SKM-1 (cell line): ENCODE data around the gene PLEKHG3.

Experiments used
- DNase-seq: peaks from one replicate; lab custom pipeline; 2025; ENCODE audit not compliant: unreplicated experiment; lab: John Stamatoyannopoulos, UW

Gene PLEKHG3

DNA sequence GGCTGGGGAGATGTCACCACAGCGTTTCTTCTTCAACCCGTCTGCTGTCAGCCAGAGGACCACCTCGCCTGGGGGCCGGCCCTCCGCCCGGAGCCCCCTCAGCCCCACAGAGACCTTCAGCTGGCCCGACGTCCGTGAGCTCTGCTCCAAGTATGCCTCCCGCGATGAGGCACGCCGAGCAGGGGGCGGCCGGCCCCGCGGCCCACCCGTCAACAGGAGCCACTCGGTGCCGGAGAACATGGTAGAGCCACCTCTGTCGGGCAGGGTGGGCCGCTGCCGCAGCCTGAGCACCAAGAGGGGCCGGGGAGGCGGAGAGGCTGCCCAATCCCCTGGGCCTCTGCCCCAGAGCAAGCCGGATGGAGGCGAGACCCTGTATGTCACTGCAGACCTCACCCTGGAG lies 38.8 kb downstream of the PLEKHG3 start:
- no peak for DNase-seq

DNA sequence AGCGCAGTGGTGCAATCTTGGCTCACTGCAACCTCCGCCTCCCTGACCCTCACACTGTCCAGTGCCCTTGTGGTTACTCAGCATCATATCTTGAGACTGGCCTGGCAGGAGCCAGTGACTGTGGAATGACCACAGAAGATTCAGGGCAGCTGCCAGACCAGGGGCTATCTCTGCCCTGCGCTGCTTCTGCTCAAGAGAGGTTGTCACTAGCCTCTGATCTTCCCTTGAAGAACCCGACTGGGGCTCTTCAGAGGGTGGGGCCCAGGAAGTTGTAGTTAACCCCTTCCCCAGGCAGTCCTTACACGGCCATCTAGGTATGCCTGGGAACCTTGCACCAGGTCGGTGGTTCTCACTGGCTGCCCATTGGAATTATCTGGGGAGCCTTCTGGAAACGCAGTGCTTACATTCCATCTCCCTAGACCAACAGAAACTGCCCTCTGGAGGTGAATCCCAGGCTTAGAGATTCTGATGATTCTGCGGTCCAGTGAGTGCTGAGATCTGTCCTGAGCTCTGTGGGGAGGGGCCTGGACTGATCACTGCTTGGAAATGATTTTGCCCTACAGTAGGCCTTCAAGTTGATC lies 41.4 kb downstream of the PLEKHG3 start:
- no peak for DNase-seq

DNA sequence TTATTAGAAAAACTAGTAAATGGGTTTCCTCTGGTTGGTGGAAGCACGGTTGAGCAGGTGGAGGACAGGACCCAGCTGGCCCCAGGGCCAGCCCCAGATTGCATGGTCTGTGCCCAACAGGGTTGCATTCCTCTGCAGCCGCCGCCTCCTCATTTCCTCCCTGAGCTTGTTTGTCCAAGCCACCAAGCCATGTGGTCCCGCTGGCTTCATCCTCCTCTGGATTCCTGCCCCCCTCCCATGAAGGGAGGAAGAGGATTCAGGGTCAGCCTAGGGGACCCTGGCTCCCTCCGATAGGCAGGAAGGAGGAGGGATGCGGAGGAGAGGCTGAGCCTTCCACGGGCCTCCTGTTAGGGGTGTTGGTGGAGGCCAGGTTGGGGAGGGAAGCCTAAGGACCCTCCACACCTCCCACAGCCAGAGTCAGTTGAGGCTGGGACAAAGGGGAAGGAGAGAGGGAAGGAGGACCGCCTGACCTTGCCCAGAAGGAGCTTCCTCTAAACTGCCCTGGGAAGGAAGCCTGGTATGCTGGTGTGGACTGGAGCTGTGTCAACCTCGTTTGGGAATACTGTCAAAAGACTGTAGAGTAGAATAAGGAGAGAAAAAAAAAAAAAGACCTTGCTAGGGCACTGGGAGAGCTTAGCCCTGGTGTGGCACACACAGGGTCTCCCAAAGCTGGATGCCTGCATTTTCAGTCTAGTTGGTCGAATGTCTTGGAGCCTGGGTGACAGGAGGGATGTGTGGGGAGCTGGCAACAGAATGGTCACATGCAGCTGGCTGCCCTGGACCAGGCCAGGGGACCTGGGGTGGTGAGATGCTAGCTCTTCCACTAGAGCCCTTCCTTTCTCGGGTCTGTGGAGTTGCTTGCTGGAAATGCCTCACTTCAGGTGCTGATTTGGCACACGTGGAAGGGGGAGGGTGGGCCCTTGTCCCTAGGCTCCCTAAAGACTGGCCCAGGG lies 42.4 kb downstream of the PLEKHG3 start:
- no peak for DNase-seq

DNA sequence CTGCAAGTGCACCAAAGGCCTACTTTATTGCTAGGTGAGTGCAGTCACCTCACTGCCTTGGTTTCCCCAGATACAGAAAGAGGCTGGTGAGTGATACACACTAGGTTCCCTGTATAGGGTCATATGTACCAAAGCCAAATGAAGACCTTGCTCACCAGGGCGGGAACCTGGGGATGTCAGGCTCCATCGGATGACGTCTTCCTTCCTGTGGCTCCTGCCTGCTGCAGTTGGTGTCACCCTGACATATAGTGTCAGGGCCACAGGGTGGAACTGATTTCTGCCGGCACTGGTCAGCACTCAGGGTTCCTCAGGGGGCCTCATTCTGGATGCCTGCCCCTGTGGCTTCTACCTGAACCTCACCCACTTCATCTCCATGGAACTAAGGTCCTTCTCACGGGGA lies 43.1 kb downstream of the PLEKHG3 start:
- no peak for DNase-seq

DNA sequence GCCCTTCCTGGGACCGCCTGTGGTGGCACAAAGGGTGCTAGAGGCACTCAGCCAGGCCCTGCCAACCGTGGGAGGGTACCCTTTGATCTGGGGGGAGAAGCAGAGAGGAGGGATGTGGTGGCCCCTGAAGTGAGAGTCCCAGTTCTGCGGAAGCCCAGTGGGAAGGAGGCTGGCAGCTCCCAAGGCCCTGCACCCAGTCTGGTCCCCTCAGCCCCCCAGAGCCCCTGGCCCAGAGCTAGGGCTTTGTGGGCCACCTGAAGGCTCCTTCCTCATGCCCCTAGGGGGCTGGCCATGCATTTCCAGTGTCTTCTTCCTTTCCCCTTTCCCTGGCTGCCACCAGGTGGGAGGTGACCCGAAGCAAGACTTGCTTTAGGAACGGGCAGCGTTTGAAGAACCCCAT lies 44.3 kb downstream of the PLEKHG3 start:
- DNase-seq: no peak

DNA sequence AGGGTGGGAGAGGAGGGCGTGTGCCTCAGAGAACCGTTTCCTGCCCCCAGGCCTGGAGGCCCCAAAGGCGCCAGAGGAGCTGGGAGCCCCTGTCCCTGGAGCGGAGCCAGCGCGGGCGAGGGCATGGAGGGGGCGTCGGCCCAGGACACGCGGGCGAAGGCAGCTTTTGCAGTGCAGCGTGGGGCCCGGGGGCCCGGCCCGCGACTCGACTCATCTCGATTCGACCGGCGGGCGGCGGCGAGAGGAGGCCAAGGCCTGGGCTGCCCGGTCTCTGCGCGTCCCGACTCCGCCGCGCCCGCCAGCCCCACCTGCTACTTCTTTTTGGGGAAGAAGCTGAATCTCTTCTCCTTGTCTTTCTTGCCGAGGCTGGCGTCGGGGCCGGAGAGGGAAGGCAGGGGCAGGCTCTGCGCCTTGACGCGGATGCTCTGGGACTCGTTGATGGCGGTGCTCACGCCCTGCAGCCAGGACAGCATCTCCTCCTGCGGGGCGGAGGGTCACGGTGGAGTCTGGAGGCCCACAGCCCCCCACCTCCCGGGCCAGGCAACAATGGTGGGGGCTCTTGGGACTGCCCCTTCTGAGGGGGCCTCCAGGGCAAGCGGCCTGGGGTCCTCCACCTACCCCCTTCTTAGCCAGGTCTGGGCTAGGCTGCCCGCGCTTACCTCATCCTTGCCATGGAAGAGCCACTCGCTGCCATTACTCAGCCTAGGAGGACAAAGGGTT lies 44.9 kb downstream of the PLEKHG3 start:
- no peak for DNase-seq

DNA sequence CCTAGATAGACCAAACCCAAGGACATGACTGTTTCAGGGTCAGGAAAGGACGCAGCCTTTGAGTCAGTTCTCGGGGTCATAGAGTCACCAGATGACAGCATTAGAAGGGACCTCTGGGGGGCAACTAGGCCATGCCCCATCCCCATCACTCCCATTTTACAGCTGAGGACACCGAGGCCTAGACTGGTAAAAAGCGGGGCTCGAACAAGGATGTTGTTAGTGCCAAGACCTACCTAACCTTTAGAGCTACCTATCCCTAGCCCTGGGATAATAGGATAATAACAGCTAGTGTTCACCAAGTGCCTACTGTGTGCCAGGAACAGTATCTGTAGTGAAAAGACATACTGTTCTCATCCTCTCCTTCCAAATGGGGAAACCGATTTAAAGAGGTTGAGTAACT lies 48.7 kb downstream of the PLEKHG3 start:
- DNase-seq: no peak

DNA sequence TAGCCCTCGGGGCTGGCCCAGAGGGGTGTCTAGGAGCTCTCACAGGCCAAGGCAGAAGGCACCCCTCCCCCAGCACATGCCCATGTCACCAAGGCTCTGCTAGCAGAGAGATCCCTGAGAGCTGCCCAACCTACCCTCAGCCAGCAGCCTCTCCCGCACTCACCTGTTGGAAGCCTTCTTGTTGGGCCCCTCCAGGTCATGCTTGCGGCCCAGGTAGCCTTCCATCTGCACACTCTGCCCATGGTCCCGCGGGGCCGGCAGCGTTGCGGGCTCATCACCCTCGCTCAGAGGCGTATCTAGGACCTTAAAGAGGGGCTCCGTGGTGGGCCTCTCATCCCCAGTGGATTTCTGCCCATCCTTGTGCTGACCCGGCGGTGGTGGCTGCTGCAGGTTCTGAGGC lies 49.1 kb downstream of the PLEKHG3 start:
- DNase-seq: no peak

DNA sequence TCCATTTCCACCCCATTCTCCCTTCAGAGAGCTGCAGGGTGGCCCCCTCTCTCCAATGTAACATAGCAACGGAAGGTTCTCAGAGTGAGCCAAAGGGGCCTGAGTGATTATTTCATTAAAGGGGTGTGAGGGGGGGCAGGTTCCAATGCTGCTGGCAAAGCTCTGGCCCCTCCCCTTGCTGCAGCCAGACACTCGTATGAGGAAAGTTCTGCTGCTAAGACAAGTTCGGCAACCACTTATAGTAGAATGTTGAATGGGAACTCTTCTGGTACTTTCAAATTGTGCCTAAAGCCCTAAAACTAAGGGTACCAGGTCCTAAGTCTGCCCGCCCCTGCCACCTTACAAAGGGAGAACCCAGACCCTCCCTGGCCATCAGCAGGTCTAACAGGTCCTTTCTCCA lies 49.8 kb downstream of the PLEKHG3 start:
- DNase-seq: no peak

DNA sequence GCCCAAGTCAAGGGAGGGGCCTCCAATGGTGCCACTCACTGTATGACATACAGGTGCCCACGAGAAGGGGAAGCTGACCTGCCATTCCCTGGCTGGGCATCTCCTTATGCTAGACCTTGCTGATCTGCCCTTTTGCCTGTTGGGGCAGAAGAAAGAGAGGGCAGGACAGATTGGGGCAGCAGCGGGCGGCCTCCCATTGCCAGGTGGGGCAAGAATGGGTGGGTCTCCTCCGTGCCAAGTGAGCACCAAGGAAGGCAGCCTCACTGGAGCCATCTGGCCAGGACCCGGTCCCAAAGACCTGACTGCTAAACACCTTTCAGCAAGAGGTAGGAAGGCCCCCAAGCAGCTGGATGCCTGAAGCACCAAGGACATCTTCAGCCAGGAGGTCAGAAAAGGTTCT lies 50.5 kb downstream of the PLEKHG3 start:
- no peak for DNase-seq

DNA sequence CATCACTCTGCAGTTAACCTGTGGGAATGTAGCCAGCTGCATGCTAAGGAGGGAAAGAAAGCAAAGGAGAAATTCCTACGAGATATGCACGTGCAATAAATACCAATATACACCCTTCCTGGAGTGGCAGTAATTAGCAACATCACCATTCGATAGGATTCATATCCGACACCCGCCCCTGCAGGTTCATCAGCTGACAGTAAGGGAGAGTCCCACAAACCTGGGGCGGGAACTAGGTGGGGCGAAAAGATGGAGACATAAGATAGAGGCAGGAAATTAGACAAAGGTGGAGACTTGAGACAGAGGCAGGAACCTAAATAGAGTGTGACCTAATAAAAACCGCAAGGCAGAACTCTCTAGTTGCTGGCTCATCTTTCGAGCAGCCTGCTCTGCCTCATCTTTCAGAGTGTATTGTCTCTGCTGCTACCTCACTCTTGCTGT lies 51.6 kb downstream of the PLEKHG3 start:
- no peak for DNase-seq

DNA sequence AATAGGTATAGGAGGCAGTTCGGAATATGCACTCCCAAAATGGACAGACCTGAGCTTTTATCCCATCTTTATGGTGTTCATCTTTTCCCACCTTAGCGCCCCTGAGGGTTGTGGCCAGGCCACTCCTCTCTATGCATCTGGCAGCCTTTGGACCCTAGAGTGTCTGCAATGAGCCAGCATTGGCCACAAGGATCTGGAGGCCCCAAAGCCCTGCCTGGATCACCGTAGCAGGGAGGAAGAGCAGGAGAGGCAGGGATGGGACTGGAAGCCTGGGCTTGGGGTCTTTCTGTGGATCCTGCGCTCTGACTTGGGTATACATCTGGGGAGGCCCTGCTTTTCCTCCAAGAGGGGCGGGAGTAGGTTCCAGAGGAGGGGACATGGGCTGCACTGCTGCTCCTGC lies 52.5 kb downstream of the PLEKHG3 start:
- DNase-seq: no peak

DNA sequence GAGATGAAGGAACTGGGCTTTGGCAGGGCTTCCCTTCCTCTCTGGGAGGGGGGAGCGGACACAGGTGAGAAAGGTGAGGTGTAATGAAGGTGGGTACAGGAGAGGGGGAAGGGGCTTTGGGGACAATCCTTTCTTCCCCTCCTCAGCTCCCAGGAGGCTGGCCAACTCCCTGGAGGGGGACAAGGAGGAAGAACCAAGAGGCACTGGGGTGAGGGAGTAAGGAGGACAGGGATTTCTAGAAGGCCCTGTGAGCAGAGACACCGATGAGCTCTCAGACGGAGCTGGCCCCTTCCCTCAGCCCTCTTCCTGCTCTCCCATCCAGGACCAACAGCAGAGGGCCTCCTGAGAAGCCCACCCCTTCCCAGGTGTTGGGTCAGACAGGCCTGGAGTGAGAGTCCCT lies 53.4 kb downstream of the PLEKHG3 start:
- no peak for DNase-seq

DNA sequence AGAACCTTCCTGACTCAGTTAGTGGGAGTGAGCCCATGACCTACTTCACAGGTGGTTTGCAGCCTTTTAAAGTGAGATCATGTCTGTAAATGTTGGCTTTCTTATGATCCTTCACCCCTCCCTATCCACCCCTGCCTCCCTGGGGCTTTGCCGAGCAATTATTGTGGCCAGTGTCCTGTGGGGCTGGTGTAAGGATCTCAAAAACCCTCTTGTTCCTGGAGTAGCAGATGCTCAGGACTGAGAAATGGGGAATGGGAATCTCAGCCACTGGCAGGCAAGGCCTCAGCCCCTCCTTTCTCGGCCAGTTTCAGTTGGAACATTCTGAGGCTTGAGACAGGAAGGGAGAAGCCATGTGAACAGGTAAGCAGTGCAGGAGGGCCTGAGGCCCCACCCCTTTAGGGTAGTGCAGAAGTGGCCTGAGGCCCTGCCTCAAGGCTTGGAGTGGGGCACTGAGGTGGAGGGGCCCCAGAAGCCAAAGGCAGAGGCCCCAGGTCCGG lies 53.8 kb downstream of the PLEKHG3 start:
- DNase-seq: no peak

DNA sequence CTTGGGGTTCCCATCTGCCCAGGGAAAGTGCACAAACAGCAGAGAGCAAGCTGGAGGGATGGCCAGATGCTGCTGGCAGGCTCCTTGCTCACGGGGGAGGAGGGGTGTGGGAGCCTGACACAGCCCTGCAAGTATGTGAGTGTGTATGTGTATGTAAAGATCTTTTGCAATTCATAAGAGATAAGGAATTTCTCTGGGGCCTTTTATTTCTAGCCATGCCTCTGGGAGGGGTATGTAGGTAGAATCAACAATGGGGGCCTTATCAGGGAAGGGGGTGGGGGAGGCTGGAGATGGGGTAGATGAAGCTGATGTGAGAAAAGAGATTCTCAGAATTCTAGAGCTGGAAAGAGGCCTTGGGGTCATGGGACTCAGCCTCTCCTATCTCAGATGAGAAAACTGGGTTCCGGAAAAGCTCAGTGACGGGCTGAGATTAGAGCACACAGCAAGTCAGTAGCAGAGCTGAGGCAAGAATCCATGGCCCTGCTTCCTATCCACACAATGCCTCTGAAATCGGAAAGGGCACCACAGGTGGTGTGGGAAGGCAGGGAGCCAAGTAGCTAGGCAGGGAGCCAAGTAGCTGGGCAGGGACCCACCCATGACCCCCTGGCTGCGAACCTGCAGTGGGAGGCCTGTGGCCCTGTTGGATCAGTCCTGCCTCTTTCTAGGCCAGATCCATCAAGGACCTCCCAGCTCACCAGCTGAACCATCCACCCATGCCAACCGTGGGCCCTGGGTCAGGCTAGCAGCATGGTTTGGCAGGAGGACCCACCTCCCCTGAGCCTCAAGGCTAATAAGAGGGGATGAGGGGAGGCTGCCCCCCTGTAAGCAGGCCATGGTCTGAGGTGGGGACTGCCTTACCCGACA lies 54.7 kb downstream of the PLEKHG3 start:
- no peak for DNase-seq

DNA sequence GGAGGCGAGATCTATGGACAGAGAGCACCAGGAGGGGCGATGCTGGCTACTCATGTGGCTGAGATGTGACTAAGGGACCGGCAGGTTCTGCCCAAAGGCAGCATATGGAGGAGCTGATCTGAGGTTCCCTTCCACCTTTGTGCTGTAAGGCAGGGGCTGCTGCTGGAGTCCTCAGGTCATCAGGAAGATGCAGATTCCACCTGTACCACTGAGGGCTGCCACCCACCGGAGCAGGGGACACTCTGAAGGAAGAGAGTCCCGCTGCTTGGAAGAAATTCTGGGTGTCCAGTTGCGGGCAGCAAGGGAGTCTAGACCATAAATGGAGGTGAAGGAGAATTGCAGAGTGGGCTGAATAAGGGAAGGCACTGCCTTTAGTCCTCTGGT lies 55.3 kb downstream of the PLEKHG3 start:
- no peak for DNase-seq

DNA sequence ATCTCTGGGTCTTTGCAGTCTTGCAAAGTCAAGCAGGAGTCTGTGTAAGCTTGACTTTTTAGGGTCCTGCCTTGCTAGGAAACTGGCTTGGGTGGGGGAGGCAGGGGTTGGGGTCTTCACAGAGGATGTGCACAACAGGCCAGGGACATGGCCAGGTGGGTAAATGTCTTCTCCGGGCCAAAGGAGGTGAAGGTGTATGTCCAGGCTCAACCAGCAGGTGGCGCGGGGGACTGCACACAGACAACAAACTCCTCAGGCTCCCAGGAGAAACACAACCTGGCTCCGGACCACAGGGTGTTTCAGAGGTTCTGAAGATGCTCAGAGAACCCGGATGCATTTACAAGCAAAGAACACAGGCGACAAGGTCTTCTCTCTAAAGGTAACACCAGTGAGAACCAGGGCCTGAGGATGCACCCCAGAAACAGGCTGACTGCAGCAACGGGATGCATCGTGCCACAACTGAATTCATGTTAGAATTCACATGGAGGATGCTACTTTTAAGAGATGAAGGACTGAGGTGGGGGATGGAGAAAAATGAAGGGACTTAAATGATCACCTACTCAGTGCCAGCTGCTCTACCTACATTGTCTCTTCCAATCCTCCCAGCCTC lies 56.0 kb downstream of the PLEKHG3 start:
- no peak for DNase-seq

DNA sequence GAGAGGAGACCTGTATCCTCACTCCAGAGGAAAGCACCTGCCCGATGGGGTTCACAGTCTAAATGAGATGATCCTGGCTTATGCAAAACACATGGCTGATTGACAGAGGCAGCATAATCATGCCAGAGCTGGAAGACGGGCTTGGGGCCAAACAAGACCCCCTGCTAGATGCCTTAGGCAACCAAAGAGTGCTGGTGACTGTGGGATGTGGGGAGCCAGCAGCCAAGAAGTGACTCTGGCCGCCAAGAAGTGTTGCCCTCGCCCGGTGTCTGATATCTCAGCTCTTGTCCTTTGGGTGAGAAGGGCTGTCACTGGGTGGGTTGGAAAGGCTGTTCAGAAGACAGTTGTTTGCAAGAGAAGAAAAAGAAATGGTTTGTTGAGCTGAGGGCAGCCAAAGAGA lies 56.7 kb downstream of the PLEKHG3 start:
- no peak for DNase-seq

DNA sequence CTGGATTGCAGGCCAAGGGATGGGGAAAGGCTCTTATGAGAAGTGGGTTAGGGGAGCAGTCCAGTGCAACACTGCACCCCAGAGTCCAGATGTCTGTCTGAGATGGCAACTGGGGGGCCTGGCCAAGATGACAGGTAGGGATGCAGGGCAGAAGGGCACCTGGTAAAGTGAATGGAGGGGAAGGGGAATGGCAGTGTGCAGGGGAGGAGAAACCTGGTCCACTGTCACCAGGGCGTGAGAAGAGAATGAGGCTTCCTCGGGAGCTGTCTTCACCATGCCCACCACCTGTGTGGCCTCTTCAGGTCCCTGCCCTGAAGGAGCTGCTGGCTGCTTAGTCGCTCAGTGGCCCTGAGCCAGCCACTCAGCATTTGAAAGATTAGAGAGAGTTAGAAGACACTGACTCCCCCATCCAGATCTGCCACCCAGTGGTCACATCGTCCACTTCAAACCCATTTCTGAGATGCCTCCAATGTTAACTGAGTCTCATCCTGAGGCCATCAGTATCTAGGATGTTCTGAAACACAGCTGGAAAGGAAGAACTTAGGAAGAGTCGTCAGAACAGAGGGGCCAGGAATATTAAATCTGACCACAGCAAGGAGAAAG lies 57.3 kb downstream of the PLEKHG3 start:
- DNase-seq: no peak
